OCI-M2 (cell line): ENCODE results near the gene ANAPC16.
"Not testable (repeated sequence)": the region's sequence is repeated elsewhere in the genome, so short reads cannot be mapped to it uniquely, and the experiment has no call there.

Experiments
- DNase-seq: peaks from one replicate; lab custom pipeline; 2025; ENCODE audit not compliant: unreplicated experiment; lab: John Stamatoyannopoulos, UW

Gene ANAPC16

GRCh38 chr10:72277340-72277995 lies 61.7 kb downstream of the ANAPC16 start:
- DNase-seq, result no peak

- DNase-seq, result no peak
These were observed 62.3 kb downstream of the ANAPC16 start for GRCh38 chr10:72277996-72278667.

GRCh38 chr10:72278668-72279393 lies 63.0 kb downstream of the ANAPC16 start:
- DNase-seq, result no peak

- DNase-seq, result not testable (repeated sequence)
These were observed 63.8 kb downstream of the ANAPC16 start for GRCh38 chr10:72279587-72279986.

- DNase-seq, result no peak
These were observed 67.3 kb downstream of the ANAPC16 start for GRCh38 chr10:72283131-72283530.
